T-helper 17 cell (primary cell): ENCODE data around the gene RAET1G. TPM values are rescaled to one million over a fixed set of nuclear protein-coding genes. Genes with fewer than 3 reads are reported as not detected.
"Not testable (repeated sequence)": the region's sequence is repeated elsewhere in the genome, so short reads cannot be mapped to it uniquely, and the experiment has no call there.

Experiments
- ATAC-seq: fragments of 150-1000 bp; cut with Tn5 transposase; 2 replicates; pipeline ENCODE4 v1.10.0; 2021; ENCODE audit warnings: mild to moderate bottlenecking, moderate library complexity
- DNase-seq, 3 donors: peaks; one replicate each; pipeline versions ENCODE4 v3.0.0 to v3.0.0-alpha.2; 2020 to 2021
- H3K9me3 ChIP-seq: one replicate; pipeline ENCODE4 v1.7.0; 2013; ENCODE audit warnings: low read length, mild to moderate bottlenecking; ENCODE audit not compliant: control insufficient read depth, poor library complexity, severe bottlenecking
- H3K27ac Mint-ChIP-seq: one replicate; pipeline ENCODE4 v1.8.0; 2022; ENCODE audit warnings: mild to moderate bottlenecking, moderate library complexity, mixed read lengths
- H3K27me3 Mint-ChIP-seq: one replicate; pipeline ENCODE4 v1.8.0; 2022; ENCODE audit warnings: mixed read lengths
- H3K36me3 Mint-ChIP-seq: one replicate; pipeline ENCODE4 v1.8.0; 2022; ENCODE audit warnings: low read depth, mixed read lengths
- H3K4me1 Mint-ChIP-seq: one replicate; pipeline ENCODE4 v1.8.0; 2022; ENCODE audit warnings: mild to moderate bottlenecking, mixed read lengths
- H3K4me3 Mint-ChIP-seq: one replicate; pipeline ENCODE4 v1.8.0; 2022; ENCODE audit warnings: mild to moderate bottlenecking, moderate library complexity, mixed read lengths
- total RNA-seq, 4 donors: library from RNA in 2 of 4; stranded (reverse) in 2 of 4; gene quantifications; one replicate each; pipeline ENCODE4 v1.2.3 and lab custom pipeline; 2022 to 2026

Gene RAET1G
- total RNA-seq, 2 donors from 2014 or later: not detected

DNA sequence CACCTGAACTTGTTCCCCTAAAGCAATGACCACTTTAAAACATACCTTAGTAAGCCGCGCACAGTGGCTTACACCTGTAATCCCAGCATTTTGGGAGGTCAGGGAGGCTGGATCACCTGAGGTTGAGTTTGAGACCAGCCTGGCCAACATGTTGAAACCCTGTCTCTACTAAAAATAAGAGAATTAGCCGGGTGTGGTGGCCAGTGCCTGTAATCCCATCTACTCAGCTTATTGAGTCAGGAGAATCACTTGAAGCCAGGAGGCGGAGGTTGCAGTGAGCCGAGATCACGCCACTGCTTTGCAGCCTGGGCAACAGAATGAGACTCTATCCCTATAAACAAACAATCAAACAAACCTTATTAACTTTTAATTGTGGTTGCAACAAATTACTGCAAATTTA, 23.4 kb downstream of the RAET1G start:
- DNase-seq (no peak), ATAC-seq (no peak)
- Mint-ChIP-seq H3K36me3 (peaks cover 2% of the 10 kb centered on the region), H3K4me3 (peak overlapping the region; percentile 31), H3K27ac (peak overlapping the region; percentile 29), H3K4me1 (peaks cover 33% of the 10 kb centered on the region), H3K27me3 (peaks cover 15% of the 10 kb centered on the region)
- no peaks in the 10 kb centered on the region for H3K9me3 ChIP-seq

DNA sequence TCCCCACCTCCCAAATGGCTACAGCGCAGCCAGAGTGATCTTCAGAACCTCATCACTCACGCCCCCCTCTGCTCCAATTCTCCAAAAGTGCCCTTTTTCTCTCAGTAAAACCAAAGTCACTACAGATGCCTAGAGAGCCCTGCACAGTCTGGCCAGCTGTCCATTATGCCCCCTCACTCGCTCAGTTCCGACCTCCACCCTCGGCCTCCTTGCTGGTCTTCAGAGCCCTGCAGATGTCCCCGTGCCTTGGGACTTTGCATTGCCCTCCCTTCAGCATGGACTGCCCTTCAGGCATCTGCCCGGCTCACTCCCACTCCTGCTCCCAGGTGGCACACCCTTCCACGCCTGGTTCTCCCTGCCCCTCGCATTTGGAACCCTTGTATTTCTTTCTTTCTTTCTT, 24.0 kb downstream of the RAET1G start:
- peak overlapping the region; percentile 29 for H3K27ac Mint-ChIP-seq
- peaks cover 34% of the 10 kb centered on the region for H3K4me1 Mint-ChIP-seq
- H3K36me3 Mint-ChIP-seq: peaks cover 2% of the 10 kb centered on the region
- H3K9me3 ChIP-seq: no peaks in the 10 kb centered on the region
- H3K4me3 Mint-ChIP-seq: peak overlapping the region; percentile 52
- DNase-seq (no peak), ATAC-seq (no peak)
- peaks cover 17% of the 10 kb centered on the region for H3K27me3 Mint-ChIP-seq

DNA sequence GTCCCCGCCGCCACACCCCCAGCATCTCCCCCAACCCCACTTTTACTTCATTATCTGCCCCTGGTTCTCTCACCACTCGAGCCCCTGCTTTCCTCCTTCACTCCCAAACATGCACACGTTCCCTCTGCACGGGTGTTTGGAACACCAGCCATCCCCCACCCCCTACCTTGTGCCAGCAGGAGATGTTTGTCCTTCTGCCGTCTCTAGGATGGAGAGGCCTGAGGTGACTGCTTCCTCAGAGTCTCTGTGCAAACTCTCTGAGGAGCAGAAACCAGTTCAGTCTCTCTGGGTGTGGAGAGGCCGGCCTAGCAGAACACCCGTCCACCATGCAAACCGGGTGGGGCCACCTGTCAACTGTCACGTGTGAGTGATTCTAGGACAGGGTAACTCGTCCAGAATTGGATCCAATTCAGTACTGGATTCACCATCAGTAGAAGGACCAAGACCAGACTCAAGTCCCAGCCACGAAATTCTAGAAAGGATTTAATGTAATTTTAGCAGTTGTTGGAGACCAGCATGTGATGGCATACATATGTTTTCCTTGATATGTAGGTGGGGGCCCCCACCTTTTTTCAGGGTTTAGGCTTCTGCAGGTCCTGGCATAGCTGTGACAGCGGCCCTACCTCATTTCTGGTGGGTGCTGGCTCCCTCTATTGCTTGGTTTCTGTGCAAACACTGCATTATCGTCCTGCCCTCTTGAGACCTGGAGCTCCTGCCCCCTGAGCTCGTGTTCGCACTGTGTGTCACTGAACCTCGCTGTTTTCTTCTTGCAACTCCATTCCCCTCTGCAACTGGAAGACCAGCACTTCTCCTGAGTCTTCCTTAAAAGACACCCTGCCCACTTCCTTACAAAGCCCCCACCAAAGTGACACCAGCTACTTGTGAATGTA, 24.8 kb downstream of the RAET1G start, which contains the start of gene RAET1E:
TSS of gene RAET1E (minus strand) at position 259 of the 890 bp plus-strand sequence. CDS start 7,212 bp downstream, outside the sequence.
- peak within 1 kb of the TSS; percentile 87 for H3K27ac Mint-ChIP-seq
- peaks cover 17% of the 10 kb centered on the region for H3K27me3 Mint-ChIP-seq
- no peaks in the 10 kb centered on the region for H3K9me3 ChIP-seq
- peaks cover 34% of the 10 kb centered on the region for H3K4me1 Mint-ChIP-seq
- no peak for DNase-seq
- no peak for ATAC-seq
- H3K4me3 Mint-ChIP-seq: peak within 1 kb of the TSS; percentile 75
- peaks cover 2% of the 10 kb centered on the region for H3K36me3 Mint-ChIP-seq

DNA sequence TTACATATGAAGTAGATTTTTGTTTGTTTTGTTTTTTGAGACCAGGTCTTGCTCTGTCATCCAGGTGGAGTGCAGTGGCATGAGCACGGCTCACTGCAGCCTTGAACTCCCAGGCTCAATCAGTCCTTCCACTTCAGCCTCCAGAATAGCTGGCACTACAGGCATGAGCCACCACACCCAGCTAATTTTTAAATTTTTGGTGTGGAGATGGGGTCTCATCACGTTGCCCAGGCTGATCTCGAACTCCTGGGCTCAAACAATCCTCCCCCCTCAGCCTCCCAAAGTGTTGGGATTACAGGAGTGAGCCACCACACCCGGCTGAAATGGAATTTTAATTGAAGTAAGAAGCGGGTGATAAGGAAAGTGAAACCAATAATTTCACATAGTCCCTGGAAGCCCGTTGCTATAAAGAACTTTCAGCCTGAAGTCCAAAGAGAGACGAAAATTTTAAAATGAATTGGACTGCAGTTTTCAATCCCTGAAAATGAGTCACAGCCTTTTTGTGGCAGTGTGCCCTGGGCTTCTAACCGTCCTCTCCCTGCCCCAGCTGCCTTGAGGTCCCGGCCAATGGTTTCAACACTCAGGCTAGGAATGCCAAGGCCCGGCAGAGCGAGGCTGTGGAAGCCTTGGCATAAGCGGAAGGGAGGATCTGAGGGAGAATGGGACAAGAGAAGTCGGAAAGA, 25.8 kb downstream of the RAET1G start:
- DNase-seq (no peak), ATAC-seq (no peak)
- no peaks in the 10 kb centered on the region for H3K9me3 ChIP-seq
- H3K27me3 Mint-ChIP-seq: peaks cover 17% of the 10 kb centered on the region
- H3K4me3 Mint-ChIP-seq: peak overlapping the region; percentile 75
- H3K27ac Mint-ChIP-seq: peak overlapping the region; percentile 87
- peaks cover 34% of the 10 kb centered on the region for H3K4me1 Mint-ChIP-seq
- H3K36me3 Mint-ChIP-seq: peaks cover 2% of the 10 kb centered on the region

DNA sequence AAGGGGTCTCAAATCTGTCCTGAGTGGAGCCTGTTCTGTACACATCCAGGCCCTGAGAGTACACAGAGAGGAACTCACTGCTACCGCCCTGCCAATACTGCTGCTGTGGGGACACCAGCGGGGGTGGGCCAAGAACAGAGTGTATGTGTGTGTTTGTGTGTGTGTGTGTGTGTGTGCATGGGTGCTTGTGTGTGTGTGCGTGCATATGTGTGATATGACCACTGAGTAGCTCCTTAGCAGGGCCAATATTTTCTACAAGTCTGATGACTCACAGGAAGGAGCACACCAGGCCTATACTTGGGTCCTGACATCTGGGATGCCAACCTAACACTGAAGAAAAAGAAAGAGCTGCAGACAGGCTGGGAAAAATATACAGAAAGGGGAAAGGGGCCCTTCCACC, 26.4 kb downstream of the RAET1G start:
- Mint-ChIP-seq H3K36me3 (peaks cover 2% of the 10 kb centered on the region), H3K4me1 (peaks cover 34% of the 10 kb centered on the region), H3K27ac (peak overlapping the region; percentile 87), H3K4me3 (peak overlapping the region; percentile 75), H3K27me3 (peaks cover 17% of the 10 kb centered on the region)
- ATAC-seq (peak; percentile 18), DNase-seq (no peak)
- no peaks in the 10 kb centered on the region for H3K9me3 ChIP-seq

DNA sequence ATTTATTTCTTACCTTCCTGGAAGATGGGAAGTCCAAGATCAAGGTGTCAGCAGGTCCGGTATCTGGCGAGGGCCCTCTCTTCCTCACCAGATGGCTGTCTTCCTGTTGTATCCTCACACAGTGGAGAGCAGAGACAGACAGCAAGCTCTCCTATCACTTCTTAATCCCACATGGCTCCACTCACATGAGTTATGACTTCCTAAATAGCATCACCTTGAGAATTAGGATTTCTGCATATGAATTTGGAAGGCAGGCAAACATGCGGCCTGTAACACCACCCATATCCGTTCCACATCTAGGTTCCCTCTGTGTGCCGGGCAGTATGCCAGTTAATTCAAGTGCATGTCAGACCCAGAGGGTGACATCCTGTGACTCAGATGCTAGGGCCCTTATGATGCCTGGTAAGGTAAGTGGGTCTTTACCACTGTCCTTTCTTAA, 27.1 kb downstream of the RAET1G start:
- peak in 1 of 3 donors; percentile 36 for DNase-seq
- H3K9me3 ChIP-seq: no peaks in the 10 kb centered on the region
- Mint-ChIP-seq H3K4me3 (peak overlapping the region; percentile 76), H3K36me3 (peaks cover 2% of the 10 kb centered on the region), H3K4me1 (peaks cover 36% of the 10 kb centered on the region), H3K27ac (peak overlapping the region; percentile 87), H3K27me3 (peaks cover 17% of the 10 kb centered on the region)
- ATAC-seq: peak; percentile 97

DNA sequence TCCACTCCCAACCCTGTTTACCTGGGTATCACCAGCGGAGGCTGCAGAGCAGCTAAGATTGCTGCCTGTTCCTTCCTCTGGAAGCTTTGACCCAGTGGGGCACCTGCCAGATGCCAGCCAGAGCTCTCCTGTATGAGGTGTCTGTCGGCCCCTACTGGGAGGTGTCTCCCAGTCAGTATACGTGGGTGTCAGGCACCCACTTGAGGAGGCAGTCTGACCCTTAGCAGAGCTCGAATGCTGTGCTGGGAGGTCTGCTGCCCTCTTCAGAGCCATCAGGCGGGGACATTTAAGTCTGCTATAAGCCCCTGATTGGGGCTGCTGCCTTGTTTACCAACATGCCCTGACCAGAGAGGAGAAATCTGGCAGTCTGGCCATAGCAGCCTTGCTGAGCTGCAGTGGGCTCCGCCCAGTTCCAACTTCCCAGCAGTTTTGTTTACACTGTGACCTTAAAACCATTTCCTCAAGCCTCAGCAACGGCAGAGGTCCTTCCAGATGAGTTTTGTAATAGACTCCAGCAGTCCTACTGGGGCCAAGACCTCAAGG, 27.8 kb downstream of the RAET1G start:
- H3K36me3 Mint-ChIP-seq: peaks cover 2% of the 10 kb centered on the region
- ATAC-seq (no peak), DNase-seq (no peak)
- H3K4me3 Mint-ChIP-seq: peak overlapping the region; percentile 76
- no peaks in the 10 kb centered on the region for H3K9me3 ChIP-seq
- peaks cover 17% of the 10 kb centered on the region for H3K27me3 Mint-ChIP-seq
- peak overlapping the region; percentile 87 for H3K27ac Mint-ChIP-seq
- H3K4me1 Mint-ChIP-seq: peaks cover 39% of the 10 kb centered on the region

DNA sequence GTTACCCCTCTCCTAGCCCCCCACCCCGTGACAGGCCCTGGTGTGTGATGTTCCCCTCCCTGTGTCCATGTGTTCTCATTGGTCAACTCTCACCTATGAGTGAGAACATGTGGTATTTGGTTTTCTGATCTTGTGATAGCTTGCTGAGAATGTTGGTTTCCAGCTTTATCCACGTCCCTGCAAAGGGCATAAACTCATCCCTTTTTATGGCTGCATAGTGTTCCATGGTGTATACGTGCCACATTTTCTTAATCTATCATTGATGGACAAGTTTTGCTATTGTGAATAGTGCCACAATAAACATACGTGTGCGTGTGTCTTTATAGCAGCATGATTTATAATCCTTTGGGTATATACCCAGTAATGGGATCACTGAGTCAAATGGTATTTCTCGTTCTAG, 31.1 kb downstream of the RAET1G start:
- H3K27ac Mint-ChIP-seq: not testable (repeated sequence)
- H3K27me3 Mint-ChIP-seq: peaks cover 21% of the 10 kb centered on the region

DNA sequence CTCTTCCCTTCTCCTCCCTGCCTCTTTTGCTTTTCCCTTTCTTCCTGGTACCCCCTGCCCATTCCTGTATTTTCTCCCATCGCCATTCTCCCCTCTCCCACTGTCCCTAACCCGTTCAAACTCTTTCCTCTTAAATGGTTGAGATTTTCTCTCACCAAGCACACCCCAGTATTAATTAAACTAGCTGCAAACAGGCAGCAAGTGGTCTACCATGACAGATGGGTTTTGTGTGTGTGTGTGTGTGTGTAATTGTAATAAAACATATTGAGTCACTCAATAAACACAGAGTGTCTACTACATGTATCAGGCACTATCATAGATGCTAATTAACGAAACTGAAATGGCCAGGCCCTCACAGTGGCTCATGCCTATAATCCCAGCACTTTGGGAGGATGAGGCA, 31.7 kb downstream of the RAET1G start:
- H3K27ac Mint-ChIP-seq: peak overlapping the region; percentile 34
- H3K36me3 Mint-ChIP-seq: peaks cover 2% of the 10 kb centered on the region
- peaks cover 24% of the 10 kb centered on the region for H3K4me1 Mint-ChIP-seq
- DNase-seq (no peak), ATAC-seq (no peak)
- no peaks in the 10 kb centered on the region for H3K9me3 ChIP-seq
- H3K4me3 Mint-ChIP-seq: no peak overlapping the region
- peaks cover 21% of the 10 kb centered on the region for H3K27me3 Mint-ChIP-seq

More for the DNA sequence above, 31.1 kb downstream of the RAET1G start:
- H3K36me3 Mint-ChIP-seq, DNase-seq, H3K4me3 Mint-ChIP-seq, H3K9me3 ChIP-seq, ATAC-seq: not testable (repeated sequence)
- peaks cover 29% of the 10 kb centered on the region for H3K4me1 Mint-ChIP-seq

DNA sequence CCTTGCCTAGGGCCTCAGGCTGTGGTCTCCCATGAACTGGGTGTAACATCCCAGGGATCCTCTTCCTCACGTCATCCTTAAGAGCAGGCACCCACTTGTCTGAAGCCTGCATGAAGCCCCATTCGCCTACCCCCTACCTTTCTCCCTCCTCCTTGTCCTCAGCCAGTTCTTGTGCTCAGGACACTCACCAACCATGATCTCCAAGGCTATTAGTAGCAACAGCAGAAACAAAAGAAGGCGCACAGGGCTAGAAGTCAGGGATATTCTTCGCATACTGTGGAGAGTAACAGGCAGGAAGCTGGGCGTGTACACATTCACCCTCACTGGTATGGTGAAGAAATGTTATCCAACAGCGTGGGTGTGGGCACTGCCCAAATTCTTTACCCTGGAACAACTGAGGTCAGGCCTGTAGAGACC, 32.3 kb downstream of the RAET1G start:
- Mint-ChIP-seq H3K27me3 (peaks cover 21% of the 10 kb centered on the region), H3K4me1 (peaks cover 18% of the 10 kb centered on the region), H3K27ac (no peak overlapping the region), H3K4me3 (no peak overlapping the region), H3K36me3 (peaks cover 2% of the 10 kb centered on the region)
- DNase-seq: no peak
- no peaks in the 10 kb centered on the region for H3K9me3 ChIP-seq
- no peak for ATAC-seq

DNA sequence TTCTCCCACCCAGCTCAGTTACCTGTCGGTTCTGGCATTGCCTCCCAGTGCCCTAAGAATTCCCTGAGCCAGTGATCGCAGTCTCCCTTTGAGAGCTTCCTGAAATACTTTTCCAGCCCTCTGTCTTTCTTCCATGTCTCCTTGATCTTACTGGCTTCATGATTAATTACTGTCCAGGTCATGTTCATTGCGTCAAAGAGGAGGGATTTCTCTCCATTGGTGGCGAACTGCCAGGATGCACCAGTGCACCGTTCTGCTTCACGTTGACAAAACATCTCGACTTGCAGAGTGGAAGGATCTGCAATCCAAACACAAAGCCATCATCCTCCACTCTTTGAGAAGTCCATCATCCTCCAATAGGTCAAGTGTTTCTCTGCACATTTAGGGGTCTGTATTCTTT, 33.6 kb downstream of the RAET1G start:
- DNase-seq: no peak

DNA sequence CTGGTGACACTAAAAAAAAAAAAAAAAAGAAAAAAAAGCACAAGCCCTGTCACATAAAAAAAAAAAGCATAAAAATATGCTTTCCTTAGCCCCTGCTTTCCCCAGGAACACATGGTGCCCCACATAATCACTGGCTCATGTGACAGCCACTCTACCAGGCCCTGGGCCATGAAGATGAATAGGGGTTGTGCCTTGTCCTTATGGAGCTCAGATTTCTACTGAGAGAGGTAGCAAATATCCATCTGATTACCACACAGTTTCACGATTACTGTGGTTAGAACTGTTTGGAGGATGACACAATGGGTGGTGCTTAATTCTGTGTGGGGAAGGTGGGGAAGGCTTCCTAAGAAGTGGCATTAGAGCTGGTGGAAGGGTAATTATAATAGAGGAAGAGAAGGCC, 34.3 kb downstream of the RAET1G start:
- no peaks in the 10 kb centered on the region for H3K9me3 ChIP-seq
- Mint-ChIP-seq H3K36me3 (peaks cover 2% of the 10 kb centered on the region), H3K27me3 (peaks cover 19% of the 10 kb centered on the region), H3K27ac (no peak overlapping the region), H3K4me3 (no peak overlapping the region), H3K4me1 (peaks cover 7% of the 10 kb centered on the region)
- ATAC-seq: no peak
- no peak for DNase-seq

More for the DNA sequence above, 33.6 kb downstream of the RAET1G start:
- ATAC-seq: no peak
- Mint-ChIP-seq H3K27ac (no peak overlapping the region), H3K36me3 (peaks cover 2% of the 10 kb centered on the region), H3K4me3 (no peak overlapping the region), H3K27me3 (peaks cover 14% of the 10 kb centered on the region), H3K4me1 (peaks cover 7% of the 10 kb centered on the region)
- no peaks in the 10 kb centered on the region for H3K9me3 ChIP-seq

DNA sequence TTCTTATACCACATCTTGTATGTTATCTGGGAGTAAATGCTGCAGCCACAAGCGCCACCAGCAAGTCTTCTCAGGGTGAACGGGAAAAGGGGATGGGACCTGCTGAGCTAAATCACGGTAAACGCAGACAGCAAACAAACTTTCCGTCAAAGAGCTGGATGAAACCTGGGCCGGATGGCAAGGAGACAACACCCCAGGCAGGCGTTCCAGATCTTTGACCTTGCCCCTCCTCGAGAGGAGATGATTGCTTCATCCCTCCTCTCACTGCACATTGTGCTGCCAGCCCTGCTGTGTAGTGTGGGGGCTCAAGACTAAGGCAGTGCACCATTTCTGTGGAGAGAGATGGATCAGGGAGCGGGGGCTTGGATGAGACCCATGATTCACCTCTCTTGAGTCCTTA, 34.8 kb downstream of the RAET1G start:
- Mint-ChIP-seq H3K36me3 (peaks cover 2% of the 10 kb centered on the region), H3K27ac (no peak overlapping the region), H3K4me3 (no peak overlapping the region), H3K4me1 (peaks cover 7% of the 10 kb centered on the region), H3K27me3 (peaks cover 19% of the 10 kb centered on the region)
- DNase-seq: no peak
- H3K9me3 ChIP-seq: no peaks in the 10 kb centered on the region
- no peak for ATAC-seq
